Epithelial cell of proximal tubule (primary cell): ENCODE results near the gene ADCY5. TPM values are rescaled to one million over a fixed set of nuclear protein-coding genes. Genes with fewer than 3 reads are reported as not detected.

Experiments used
- DNase-seq: peaks from one replicate; pipeline ENCODE4 v3.0.0-alpha.2; 2011; ENCODE audit warnings: low read depth
- H3K4me3 ChIP-seq: 2 replicates; pipeline ENCODE4 v1.5.1; 2011; ENCODE audit warnings: low read depth, mild to moderate bottlenecking, low read length
- total RNA-seq: library from RNA; depleted of rRNA; stranded (reverse); fragments of >200 nt; gene quantifications from 2 replicates; pipeline ENCODE4 v1.2.3, GENCODE V29; 2015
- TF ChIP-seq, protein P1 (sequence below): conservative IDR thresholded peaks from 2 replicates; pipeline ENCODE4 v1.5.1; 2012; ENCODE audit warnings: low read depth, mild to moderate bottlenecking, low read length

The ADCY5 gene
- total RNA-seq, 1 donor from 2014 or later: 2.7 TPM

GRCh38 chr3:123310186-123310585, 138.7 kb downstream of the ADCY5 start:
- TF ChIP-seq, protein P1, sequence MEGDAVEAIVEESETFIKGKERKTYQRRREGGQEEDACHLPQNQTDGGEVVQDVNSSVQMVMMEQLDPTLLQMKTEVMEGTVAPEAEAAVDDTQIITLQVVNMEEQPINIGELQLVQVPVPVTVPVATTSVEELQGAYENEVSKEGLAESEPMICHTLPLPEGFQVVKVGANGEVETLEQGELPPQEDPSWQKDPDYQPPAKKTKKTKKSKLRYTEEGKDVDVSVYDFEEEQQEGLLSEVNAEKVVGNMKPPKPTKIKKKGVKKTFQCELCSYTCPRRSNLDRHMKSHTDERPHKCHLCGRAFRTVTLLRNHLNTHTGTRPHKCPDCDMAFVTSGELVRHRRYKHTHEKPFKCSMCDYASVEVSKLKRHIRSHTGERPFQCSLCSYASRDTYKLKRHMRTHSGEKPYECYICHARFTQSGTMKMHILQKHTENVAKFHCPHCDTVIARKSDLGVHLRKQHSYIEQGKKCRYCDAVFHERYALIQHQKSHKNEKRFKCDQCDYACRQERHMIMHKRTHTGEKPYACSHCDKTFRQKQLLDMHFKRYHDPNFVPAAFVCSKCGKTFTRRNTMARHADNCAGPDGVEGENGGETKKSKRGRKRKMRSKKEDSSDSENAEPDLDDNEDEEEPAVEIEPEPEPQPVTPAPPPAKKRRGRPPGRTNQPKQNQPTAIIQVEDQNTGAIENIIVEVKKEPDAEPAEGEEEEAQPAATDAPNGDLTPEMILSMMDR: no peak
- no peak overlapping the region for H3K4me3 ChIP-seq
- no peak for DNase-seq

DNA sequence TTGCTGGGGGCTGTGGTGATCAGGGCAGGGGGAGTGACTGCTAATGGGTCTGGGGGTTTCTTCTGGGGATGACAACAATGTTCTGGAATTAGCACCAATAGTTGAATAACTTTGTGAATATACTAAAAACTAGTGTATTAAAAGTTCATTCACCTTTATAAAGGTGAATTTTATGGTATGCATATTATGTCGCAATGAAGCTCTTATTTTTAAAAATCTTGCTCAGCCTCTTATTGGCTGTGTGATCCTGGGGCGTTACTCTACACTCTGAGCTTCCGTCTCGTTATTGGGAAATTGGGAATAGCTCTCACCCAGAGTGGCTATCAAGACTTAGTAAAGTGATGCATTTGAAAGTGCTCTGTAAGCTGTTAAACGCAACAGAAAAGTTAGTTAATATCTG, 141.8 kb downstream of the ADCY5 start:
- H3K4me3 ChIP-seq: no peak overlapping the region
- TF ChIP-seq, protein P1: no peak
- no peak for DNase-seq

- TF ChIP-seq, protein P1: no peak
- no peak overlapping the region for H3K4me3 ChIP-seq
- no peak for DNase-seq
Measured at GRCh38 chr3:123305192-123305591, 143.7 kb downstream of the ADCY5 start.

DNA sequence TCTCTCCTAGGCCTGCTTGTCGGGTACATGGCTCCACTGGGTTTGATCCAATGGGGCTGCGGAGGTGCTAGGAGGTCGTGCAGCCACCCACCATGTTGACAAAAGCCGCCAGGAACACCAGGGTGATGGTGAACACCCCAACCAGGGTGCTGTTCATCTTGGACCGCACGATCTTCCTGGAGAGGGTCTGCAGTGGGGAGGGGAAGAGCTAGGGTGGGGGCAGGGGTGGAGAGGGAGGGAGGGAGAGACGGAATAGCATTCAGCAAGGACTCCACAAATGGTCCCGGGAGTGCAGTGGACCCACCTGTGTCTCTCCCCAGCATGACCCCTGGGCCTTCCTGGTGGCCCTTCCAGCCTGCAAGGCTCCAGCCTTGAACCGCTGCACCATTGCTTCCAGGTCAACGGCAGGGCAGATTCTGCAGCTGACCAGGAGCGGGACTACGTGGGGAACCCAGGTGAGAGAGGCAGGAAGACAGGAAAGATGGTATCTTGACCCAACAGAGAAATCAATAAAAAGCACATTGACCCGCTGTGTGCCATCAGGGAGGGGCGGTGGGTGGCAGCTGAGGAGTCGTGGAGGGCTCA, 144.8 kb downstream of the ADCY5 start:
- TF ChIP-seq, protein P1: no peak
- DNase-seq: no peak
- H3K4me3 ChIP-seq: no peak overlapping the region

DNA sequence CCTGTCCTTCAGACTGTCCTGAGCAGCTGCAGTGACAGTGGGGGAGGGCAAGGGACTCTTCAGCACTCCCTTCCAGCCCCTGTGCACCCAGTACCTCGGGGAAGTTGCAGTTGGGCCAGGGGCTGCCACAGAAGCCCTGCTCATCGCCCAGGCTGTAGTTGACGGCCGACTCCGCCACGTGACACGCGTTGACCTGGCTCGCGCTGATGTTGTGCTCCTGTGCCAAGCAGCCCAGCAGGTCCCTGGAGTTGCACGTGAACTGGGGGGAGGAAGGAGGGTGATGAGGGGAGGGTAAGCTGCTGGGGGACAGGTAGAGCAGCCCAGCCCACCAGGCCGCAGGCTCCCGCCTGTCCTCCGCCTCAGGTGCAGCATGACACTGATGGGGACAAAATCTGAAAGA, 145.9 kb downstream of the ADCY5 start:
- no peak overlapping the region for H3K4me3 ChIP-seq
- no peak for DNase-seq
- TF ChIP-seq, protein P1: no peak

- no peak for DNase-seq
- TF ChIP-seq, protein P1: no peak
- no peak overlapping the region for H3K4me3 ChIP-seq
Measured at GRCh38 chr3:123301331-123302184, 147.3 kb downstream of the ADCY5 start.
